Panc1 (cell line): Measurements from ENCODE around the gene CDK2AP2. TPM values are rescaled to one million over a fixed set of nuclear protein-coding genes. Genes with fewer than 3 reads are reported as not detected.

Experiments used
- ATAC-seq: fragments of 200-7000 bp; cut with Tn5 transposase; 2 replicates; pipeline ENCODE4 v1.9.1; 2020; ENCODE audit warnings: mild to moderate bottlenecking, moderate library complexity
- BruUV-seq: library from RNA; stranded (reverse); fragments of 400-500 nt; replicated peaks from 2 replicates; lab custom pipeline; 2021; lab: Mats Ljungman, UMichigan
- CTCF ChIA-PET: fragments of 300-600 bp; sonication (Branson Sonifier 250); formaldehyde crosslinking; loops from one replicate; lab custom pipeline; 2022; ENCODE audit warnings: antibody characterized with exemption; lab: Charles Lee
- POLR2A ChIA-PET: fragments of 300-600 bp; sonication (Branson Sonifier 250); formaldehyde crosslinking; loops from one replicate; lab custom pipeline; 2022; ENCODE audit warnings: antibody characterized with exemption; lab: Charles Lee
- DNase-seq: peaks from one replicate; pipeline ENCODE4 v3.0.0-alpha.2; 2010; ENCODE audit warnings: low read depth, low spot score
- H3K27ac ChIP-seq: 2 replicates; pipeline ENCODE4 v1.5.1; 2011; ENCODE audit warnings: mild to moderate bottlenecking, low read length, inconsistent platforms
- H3K27me3 ChIP-seq: fragments of 200-500 bp; sonication (Bioruptor generic); 2 replicates; pipeline ENCODE4 v1.6.0; 2014; ENCODE audit warnings: low read length, inconsistent platforms; ENCODE audit not compliant: control insufficient read depth, insufficient read depth
- H3K36me3 ChIP-seq: fragments of 200-500 bp; sonication (Bioruptor generic); 2 replicates; pipeline ENCODE4 v1.5.1; 2014; ENCODE audit warnings: inconsistent platforms, mild to moderate bottlenecking, low read length, moderate library complexity; ENCODE audit not compliant: control insufficient read depth, insufficient read depth
- H3K4me1 ChIP-seq: 2 replicates; pipeline ENCODE4 v1.5.1; 2011; ENCODE audit warnings: inconsistent platforms, mild to moderate bottlenecking, low read length, moderate library complexity; ENCODE audit not compliant: control insufficient read depth, insufficient read depth
- H3K4me3 ChIP-seq, 2 experiments: 2 replicates each; pipeline ENCODE4 v1.5.1; 2011 to 2012; ENCODE audit warnings: low read depth in 2 of 2, low read length in 2 of 2, mild to moderate bottlenecking in 2 of 2, inconsistent platforms in 1 of 2, moderate library complexity in 1 of 2
- H3K9me3 ChIP-seq: fragments of 200-500 bp; sonication (Bioruptor generic); 2 replicates; pipeline ENCODE4 v1.5.1; 2014; ENCODE audit warnings: low read depth, mild to moderate bottlenecking, inconsistent platforms, low read length, moderate library complexity; ENCODE audit not compliant: control insufficient read depth, insufficient read depth
- POLR2AphosphoS5 ChIP-seq: IDR thresholded peaks from 2 replicates; pipeline ENCODE4 v1.6.1; 2012; ENCODE audit warnings: mild to moderate bottlenecking, low read depth, low read length, moderate library complexity
- SIN3A ChIP-seq: IDR thresholded peaks from 2 replicates; pipeline ENCODE4 v1.6.1; 2012; ENCODE audit warnings: low read depth, mild to moderate bottlenecking, low read length, moderate library complexity, borderline replicate concordance; ENCODE audit not compliant: insufficient read depth
- TCF7L2 ChIP-seq: IDR thresholded peaks from 2 replicates; pipeline ENCODE4 v1.6.1; 2011; ENCODE audit warnings: mild to moderate bottlenecking, low read depth, low read length, inconsistent platforms
- in situ Hi-C: cut with HindIII; loops from 2 replicates; pipeline ENCODE4 v1.10.0; 2016; ENCODE audit warnings: low sequenced_read_pairs, low pct_unique_long_range_greater_than_20kb
- intact Hi-C: fragments of 100-400 bp; cut with micrococcal nuclease; formaldehyde crosslinking; loops from one replicate; pipeline ENCODE4 v1.10.0; 2022; ENCODE audit not compliant: unreplicated experiment
- total RNA-seq: library from RNA; stranded (reverse); gene quantifications from one replicate; pipeline ENCODE4 v1.2.1, GENCODE V29; 2021; ENCODE audit not compliant: unreplicated experiment
- TF ChIP-seq, protein P1 (sequence below), 2 experiments: IDR thresholded peaks; 2 replicates each; pipeline ENCODE4 v1.6.1; 2011 to 2012; ENCODE audit warnings: low read depth in 2 of 2, control low read depth in 1 of 2, low read length in 1 of 2, mild to moderate bottlenecking in 1 of 2, moderate library complexity in 1 of 2; ENCODE audit not compliant: insufficient read depth in 1 of 2
- TF ChIP-seq, protein P2 (sequence below): fragments of 450-650 bp; IDR thresholded peaks from 2 replicates; pipeline ENCODE4 v1.5.1; 2017; ENCODE audit warnings: mild to moderate bottlenecking

CDK2AP2 gene
- total RNA-seq, 1 experiment from 2014 or later = 76.1 TPM

DNA sequence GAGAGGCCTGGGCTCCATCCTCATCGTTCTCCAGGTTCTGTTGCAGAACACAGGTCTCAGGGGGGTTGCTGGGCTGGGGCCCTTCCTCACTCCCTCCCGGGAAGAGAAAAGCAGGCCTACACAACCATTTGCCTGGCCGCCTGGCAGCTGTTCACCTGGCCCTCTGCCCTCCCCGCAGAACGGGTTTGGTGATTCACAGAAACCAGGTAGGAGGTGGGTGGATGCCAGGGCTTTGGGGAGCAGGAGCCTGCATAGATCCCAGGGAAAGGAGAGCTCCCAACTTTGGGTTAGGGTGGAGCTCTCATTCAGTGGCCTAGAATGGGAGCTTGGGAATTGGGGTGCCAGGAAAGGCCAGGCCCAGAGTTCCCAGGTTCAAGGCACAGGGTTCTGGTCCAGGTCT is 39.9 kb downstream of the CDK2AP2 start:
- Histone ChIP-seq H3K9me3 (no peaks in the 10 kb centered on the region), H3K36me3 (peaks cover 2% of the 10 kb centered on the region; the same call in 1 of the 2 replicates), H3K4me1 (peaks cover 43% of the 10 kb centered on the region), H3K27ac (peak overlapping the region; percentile 64), H3K27me3 (no peaks in the 10 kb centered on the region), H3K4me3 (peak overlapping the region; percentile 64 to 75)
- intact Hi-C loops (no loop called here), in situ Hi-C loops (no loop called here)
- no peak for TF ChIP-seq POLR2AphosphoS5
- TF ChIP-seq TCF7L2 = no peak
- TF ChIP-seq, protein P1, sequence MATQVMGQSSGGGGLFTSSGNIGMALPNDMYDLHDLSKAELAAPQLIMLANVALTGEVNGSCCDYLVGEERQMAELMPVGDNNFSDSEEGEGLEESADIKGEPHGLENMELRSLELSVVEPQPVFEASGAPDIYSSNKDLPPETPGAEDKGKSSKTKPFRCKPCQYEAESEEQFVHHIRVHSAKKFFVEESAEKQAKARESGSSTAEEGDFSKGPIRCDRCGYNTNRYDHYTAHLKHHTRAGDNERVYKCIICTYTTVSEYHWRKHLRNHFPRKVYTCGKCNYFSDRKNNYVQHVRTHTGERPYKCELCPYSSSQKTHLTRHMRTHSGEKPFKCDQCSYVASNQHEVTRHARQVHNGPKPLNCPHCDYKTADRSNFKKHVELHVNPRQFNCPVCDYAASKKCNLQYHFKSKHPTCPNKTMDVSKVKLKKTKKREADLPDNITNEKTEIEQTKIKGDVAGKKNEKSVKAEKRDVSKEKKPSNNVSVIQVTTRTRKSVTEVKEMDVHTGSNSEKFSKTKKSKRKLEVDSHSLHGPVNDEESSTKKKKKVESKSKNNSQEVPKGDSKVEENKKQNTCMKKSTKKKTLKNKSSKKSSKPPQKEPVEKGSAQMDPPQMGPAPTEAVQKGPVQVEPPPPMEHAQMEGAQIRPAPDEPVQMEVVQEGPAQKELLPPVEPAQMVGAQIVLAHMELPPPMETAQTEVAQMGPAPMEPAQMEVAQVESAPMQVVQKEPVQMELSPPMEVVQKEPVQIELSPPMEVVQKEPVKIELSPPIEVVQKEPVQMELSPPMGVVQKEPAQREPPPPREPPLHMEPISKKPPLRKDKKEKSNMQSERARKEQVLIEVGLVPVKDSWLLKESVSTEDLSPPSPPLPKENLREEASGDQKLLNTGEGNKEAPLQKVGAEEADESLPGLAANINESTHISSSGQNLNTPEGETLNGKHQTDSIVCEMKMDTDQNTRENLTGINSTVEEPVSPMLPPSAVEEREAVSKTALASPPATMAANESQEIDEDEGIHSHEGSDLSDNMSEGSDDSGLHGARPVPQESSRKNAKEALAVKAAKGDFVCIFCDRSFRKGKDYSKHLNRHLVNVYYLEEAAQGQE (IDR thresholded peaks at IDR 0.05; ENCODE audit: insufficient read depth in 1 of 2, low read depth in 2 of 2, low read length in 1 of 2) = no peak
- TF ChIP-seq, protein P2, sequence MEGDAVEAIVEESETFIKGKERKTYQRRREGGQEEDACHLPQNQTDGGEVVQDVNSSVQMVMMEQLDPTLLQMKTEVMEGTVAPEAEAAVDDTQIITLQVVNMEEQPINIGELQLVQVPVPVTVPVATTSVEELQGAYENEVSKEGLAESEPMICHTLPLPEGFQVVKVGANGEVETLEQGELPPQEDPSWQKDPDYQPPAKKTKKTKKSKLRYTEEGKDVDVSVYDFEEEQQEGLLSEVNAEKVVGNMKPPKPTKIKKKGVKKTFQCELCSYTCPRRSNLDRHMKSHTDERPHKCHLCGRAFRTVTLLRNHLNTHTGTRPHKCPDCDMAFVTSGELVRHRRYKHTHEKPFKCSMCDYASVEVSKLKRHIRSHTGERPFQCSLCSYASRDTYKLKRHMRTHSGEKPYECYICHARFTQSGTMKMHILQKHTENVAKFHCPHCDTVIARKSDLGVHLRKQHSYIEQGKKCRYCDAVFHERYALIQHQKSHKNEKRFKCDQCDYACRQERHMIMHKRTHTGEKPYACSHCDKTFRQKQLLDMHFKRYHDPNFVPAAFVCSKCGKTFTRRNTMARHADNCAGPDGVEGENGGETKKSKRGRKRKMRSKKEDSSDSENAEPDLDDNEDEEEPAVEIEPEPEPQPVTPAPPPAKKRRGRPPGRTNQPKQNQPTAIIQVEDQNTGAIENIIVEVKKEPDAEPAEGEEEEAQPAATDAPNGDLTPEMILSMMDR = no peak
- no peak for TF ChIP-seq SIN3A
- ChIA-PET CTCF (interaction anchor here (0.6 to 0.7 kb wide), 3 partner anchors 31 to 204 kb away, joined by 3 to 7 read pairs (median 6); partner anchors contain the start of gene PPP1CA), POLR2A (interaction anchor here (0.6 kb wide), 1 partner anchor 15 kb away, joined by 3 read pairs; the partner anchor contains the start of gene AIP)
- ATAC-seq (no peak), DNase-seq (no peak)
- BruUV-seq = no TSS peak

DNA sequence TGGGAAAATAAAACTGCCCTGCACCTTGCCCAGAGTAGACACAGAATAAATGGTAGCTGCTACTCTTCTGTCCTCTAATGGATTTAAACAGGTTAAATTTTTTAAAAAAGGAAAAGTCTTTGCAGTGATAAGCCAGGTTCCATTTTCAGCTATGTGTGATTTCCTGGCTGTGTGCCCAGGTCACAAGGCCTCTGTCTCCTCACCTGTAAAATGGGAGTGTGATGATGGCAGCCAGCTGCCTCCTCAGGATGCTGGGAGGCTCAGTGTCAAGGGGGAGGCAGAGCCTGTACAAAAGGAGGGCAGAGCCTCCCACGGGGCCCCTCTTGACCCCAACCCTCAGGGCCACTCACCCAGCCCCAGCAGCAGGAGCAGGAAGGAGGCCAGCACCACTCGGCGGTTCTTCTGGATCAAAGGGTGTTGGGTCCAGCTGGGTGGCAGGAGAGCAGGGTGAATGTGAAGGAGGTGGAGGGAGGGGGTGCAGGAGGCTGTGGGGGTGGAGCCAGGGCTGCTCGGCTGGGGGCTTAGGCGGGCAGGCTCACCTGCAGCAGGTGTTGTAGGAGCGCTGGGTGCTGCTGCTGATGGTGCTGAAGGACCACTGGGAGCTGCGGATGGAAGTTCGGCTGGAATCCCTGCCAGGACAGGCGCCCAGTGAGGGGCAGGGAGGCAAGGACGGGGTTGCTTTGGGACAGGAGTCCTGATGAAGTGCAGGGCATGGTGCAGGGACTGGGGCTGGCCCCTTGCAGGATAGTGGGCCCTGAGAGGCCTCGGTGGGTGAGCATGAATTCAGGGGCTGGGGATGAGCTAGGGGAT is 40.8 kb downstream of the CDK2AP2 start:
- intact Hi-C loops (no loop called here), in situ Hi-C loops (no loop called here)
- ChIA-PET CTCF (no interaction called here), POLR2A (no interaction called here)
- TF ChIP-seq, protein P2 = no peak
- TF ChIP-seq, protein P1 (IDR thresholded peaks at IDR 0.05; ENCODE audit: insufficient read depth in 1 of 2, low read depth in 2 of 2, low read length in 1 of 2) = no peak
- TF ChIP-seq TCF7L2 (no peak), SIN3A (no peak), POLR2AphosphoS5 (no peak)
- no peak for DNase-seq
- peaks cover 2% of the 10 kb centered on the region; the same call in 1 of the 2 replicates for H3K36me3 ChIP-seq
- H3K27ac ChIP-seq = peak overlapping the region; percentile 52
- no peak for ATAC-seq
- no peaks in the 10 kb centered on the region for H3K9me3 ChIP-seq
- H3K4me1 ChIP-seq = peaks cover 43% of the 10 kb centered on the region
- no peak overlapping the region for H3K4me3 ChIP-seq
- H3K27me3 ChIP-seq = no peaks in the 10 kb centered on the region
- no TSS peak for BruUV-seq
